Tibial nerve (tissue), 4 donors: Measurements from ENCODE around the gene CANX. TPM values are rescaled to one million over a fixed set of nuclear protein-coding genes. Genes with fewer than 3 reads are reported as not detected.
A peak's percentile ranks its signal among the peaks of the same experiment; 100 is the strongest.
"Not testable (repeated sequence)": the region's sequence is repeated elsewhere in the genome, so short reads cannot be mapped to it uniquely, and the experiment has no call there.

Source experiments
- DNase-seq, 2 donors: peaks; one replicate each; pipeline ENCODE4 v3.0.0-alpha.2; 2019; ENCODE audit warnings: low spot score in 2 of 2
- H3K27ac ChIP-seq, 4 donors: fragments of 200-600 bp; sonication (generic) in 3 of 4; one replicate each; pipeline ENCODE4 v1.5.1; 2017 to 2019; ENCODE audit warnings: mild to moderate bottlenecking in 1 of 4
- H3K27me3 ChIP-seq, 2 donors: fragments of 200-600 bp; sonication (generic) in 1 of 2; one replicate each; pipeline versions ENCODE4 v1.5.1 to v1.6.0; 2017 to 2019
- H3K36me3 ChIP-seq, 3 donors: fragments of 200-600 bp; sonication (generic); one replicate each; pipeline ENCODE4 v1.5.1; 2018 to 2019
- H3K4me1 ChIP-seq, 4 donors: fragments of 200-600 bp; sonication (generic) in 3 of 4; one replicate each; pipeline ENCODE4 v1.5.1; 2017 to 2019
- H3K4me3 ChIP-seq, 4 donors: fragments of 200-600 bp; sonication (generic) in 3 of 4; one replicate each; pipeline ENCODE4 v1.5.1; 2017 to 2019; ENCODE audit warnings: mild to moderate bottlenecking in 1 of 4, moderate library complexity in 1 of 4
- H3K9me3 ChIP-seq, 4 donors: fragments of 200-600 bp; sonication (generic) in 3 of 4; one replicate each; pipeline ENCODE4 v1.5.1; 2017 to 2019
- EP300 ChIP-seq, 2 donors: sonication (generic); formaldehyde crosslinking; IDR thresholded peaks; one replicate each; pipeline ENCODE4 v1.6.1; 2017; ENCODE audit warnings: antibody characterized with exemption in 2 of 2, mild to moderate bottlenecking in 1 of 2
- POLR2A ChIP-seq, 2 donors: fragments of 450-650 bp; IDR thresholded peaks; one replicate each; pipeline ENCODE4 v1.6.1; 2017; ENCODE audit warnings: antibody characterized with exemption in 2 of 2, mild to moderate bottlenecking in 2 of 2, moderate library complexity in 2 of 2
- WGBS, 2 donors: methylation state at CpG; one replicate each; pipeline ENCODE4 v1.1.5; 2018; 5-methylcytosine and 5-hydroxymethylcytosine counted together
- total RNA-seq, 4 donors: library from RNA; depleted of rRNA; stranded (reverse); fragments of >200 nt; gene quantifications; one replicate each; pipeline ENCODE4 v1.1.0, GENCODE V29; 2016
- TF ChIP-seq, protein P1 (sequence below), 5 experiments: fragments of 200-600 bp in 3 of 5; fragments of 450-650 bp in 2 of 5; sonication (generic) in 3 of 5; IDR thresholded peaks; one replicate each; pipeline ENCODE4 v1.5.1; 2016 to 2019; ENCODE audit warnings: antibody characterized with exemption in 5 of 5, mild to moderate bottlenecking in 3 of 5, moderate library complexity in 2 of 5

The CANX gene, protein sequence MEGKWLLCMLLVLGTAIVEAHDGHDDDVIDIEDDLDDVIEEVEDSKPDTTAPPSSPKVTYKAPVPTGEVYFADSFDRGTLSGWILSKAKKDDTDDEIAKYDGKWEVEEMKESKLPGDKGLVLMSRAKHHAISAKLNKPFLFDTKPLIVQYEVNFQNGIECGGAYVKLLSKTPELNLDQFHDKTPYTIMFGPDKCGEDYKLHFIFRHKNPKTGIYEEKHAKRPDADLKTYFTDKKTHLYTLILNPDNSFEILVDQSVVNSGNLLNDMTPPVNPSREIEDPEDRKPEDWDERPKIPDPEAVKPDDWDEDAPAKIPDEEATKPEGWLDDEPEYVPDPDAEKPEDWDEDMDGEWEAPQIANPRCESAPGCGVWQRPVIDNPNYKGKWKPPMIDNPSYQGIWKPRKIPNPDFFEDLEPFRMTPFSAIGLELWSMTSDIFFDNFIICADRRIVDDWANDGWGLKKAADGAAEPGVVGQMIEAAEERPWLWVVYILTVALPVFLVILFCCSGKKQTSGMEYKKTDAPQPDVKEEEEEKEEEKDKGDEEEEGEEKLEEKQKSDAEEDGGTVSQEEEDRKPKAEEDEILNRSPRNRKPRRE
- 100 to 1,000 TPM; 258 to 315 (median 272) TPM for total RNA-seq

DNA sequence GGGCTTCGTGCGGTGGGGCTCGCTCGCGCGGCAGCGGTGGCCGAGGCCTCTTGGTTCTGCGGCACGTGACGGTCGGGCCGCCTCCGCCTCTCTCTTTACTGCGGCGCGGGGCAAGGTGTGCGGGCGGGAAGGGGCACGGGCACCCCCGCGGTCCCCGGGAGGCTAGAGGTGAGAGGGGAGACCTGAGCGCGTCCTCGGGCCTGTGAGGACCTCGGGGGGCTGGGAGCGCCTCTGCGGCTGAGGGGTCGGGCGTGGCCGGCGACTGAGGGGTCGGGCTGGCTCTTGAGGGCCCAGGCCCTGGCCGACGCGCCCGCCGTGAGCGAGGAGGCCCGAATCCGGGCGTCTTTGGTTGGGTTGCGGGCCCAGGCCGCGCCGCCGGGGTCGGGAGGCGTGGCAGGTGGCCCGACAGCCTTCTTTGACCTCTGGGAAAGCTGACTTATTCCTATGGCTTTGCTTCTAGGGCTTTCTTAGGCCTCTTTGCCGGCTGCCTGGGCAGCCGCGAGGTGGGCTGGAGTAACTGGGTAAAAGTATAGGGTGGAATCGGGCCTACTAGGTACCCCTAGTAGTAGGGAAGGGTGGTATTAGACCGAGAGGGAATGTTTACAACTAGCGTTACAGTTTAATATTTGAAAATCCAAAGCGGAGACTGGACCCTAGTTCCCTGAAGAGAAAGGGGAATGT lies at the start of gene CANX:
TSS of gene CANX (plus strand) at position 33 of the 681 bp plus-strand sequence. CDS start 6,715 bp downstream, outside the sequence.
- Histone ChIP-seq H3K4me3 (peak within 1 kb of the TSS; percentile 63 to 100 (median 99)), H3K27ac (peak within 1 kb of the TSS; percentile 96 to 99 (median 97)), H3K36me3 (peaks cover 0 to 19% (median 0%) of the 10 kb centered on the region in 3 donors), H3K27me3 (no peaks in the 10 kb centered on the region), H3K4me1 (peaks cover 0 to 38% (median 13%) of the 10 kb centered on the region in 4 donors), H3K9me3 (no peaks in the 10 kb centered on the region)
- peak in 1 of 2 donors; percentile 91 for TF ChIP-seq EP300 (IDR thresholded peaks at IDR 0.05)
- peak; percentile 89 to 94 for TF ChIP-seq POLR2A (IDR thresholded peaks at IDR 0.05)
- TF ChIP-seq, protein P1, sequence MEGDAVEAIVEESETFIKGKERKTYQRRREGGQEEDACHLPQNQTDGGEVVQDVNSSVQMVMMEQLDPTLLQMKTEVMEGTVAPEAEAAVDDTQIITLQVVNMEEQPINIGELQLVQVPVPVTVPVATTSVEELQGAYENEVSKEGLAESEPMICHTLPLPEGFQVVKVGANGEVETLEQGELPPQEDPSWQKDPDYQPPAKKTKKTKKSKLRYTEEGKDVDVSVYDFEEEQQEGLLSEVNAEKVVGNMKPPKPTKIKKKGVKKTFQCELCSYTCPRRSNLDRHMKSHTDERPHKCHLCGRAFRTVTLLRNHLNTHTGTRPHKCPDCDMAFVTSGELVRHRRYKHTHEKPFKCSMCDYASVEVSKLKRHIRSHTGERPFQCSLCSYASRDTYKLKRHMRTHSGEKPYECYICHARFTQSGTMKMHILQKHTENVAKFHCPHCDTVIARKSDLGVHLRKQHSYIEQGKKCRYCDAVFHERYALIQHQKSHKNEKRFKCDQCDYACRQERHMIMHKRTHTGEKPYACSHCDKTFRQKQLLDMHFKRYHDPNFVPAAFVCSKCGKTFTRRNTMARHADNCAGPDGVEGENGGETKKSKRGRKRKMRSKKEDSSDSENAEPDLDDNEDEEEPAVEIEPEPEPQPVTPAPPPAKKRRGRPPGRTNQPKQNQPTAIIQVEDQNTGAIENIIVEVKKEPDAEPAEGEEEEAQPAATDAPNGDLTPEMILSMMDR (IDR thresholded peaks at IDR 0.05) = peak in 2 of 5 experiments; percentile 1 to 20
- 0% methylated on average over 25 to 39 of the region's 58 CpGs for WGBS, 2 donors
- peak in 1 of 2 donors; percentile 11 for DNase-seq

DNA sequence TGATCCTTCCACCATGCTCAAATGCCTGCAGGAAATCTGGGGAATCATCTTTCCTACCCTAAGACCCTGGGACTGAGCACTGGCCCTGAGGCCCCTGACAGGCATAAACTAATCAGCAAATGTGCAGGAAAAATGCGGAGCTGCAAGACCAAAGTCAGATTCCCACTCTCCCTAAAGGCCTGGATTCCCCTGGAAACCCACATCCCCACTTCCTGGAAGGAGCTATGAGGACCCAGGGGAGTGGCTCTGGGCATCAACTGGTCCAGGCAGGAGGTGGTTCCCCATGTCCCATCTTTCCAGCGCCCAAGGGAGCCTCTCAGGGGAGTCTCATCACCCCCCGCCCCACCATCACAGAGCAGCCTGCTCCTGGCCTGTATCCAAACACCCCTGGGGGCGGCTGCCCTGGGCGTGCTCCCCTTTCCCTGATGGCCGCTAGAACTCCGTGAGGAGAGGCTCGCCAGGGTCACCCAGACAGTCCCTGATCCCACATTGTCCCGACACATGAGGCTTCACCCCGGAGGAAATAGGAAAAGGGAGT lies 49.5 kb upstream of the CANX start:
- H3K4me1 ChIP-seq, H3K36me3 ChIP-seq, DNase-seq, H3K9me3 ChIP-seq, H3K4me3 ChIP-seq, H3K27ac ChIP-seq, H3K27me3 ChIP-seq: not testable (repeated sequence)
- 61 to 72% methylated on average over 9 to 10 of the region's 10 CpGs for WGBS, 2 donors

DNA sequence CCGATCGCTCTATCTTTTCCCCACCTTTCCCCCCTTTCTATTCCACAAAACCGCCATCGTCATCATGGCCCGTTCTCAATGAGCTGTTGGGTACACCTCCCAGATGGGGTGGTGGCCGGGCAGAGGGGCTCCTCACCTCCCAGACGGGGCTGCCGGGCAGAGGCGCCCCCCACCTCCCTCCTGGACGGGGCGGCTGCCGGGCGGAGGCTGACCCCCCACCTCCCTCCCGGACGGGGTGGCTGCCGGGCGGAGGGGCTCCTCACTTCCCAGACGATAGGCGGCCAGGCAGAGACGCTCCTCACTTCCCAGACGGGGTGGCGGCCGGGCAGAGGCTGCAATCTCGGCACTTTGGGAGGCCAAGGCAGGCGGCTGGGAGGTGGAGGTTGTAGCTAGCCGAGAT lies 48.5 kb upstream of the CANX start:
- H3K4me1 ChIP-seq, H3K4me3 ChIP-seq, H3K27ac ChIP-seq, H3K36me3 ChIP-seq, H3K9me3 ChIP-seq, DNase-seq, H3K27me3 ChIP-seq: not testable (repeated sequence)
- 87 to 94% methylated on average over 23 to 24 of the region's 26 CpGs for WGBS, 2 donors

DNA sequence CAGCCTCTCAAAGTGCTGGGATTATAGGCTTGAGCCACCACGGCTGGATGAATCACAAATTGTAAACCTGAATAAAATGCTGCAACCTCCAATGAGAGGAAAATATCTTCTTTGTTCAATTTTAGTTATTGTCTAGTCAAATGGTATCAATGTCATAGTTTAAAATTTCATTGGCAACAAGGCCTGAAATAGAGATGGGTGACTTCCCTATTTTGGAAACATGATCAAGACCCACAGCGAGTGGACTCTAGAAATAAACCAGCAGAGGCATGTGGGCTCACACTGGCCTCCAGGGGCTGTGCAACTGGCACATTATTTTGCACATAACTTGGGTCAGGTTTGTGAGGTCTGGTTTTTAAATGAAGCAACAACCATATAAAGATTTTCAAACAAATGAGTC lies 45.6 kb upstream of the CANX start:
- H3K4me1 ChIP-seq, DNase-seq, H3K4me3 ChIP-seq, H3K9me3 ChIP-seq, H3K27ac ChIP-seq, H3K36me3 ChIP-seq, H3K27me3 ChIP-seq: not testable (repeated sequence)
- 65 to 69% methylated on average over 2 of the region's 2 CpGs for WGBS, 2 donors

DNA sequence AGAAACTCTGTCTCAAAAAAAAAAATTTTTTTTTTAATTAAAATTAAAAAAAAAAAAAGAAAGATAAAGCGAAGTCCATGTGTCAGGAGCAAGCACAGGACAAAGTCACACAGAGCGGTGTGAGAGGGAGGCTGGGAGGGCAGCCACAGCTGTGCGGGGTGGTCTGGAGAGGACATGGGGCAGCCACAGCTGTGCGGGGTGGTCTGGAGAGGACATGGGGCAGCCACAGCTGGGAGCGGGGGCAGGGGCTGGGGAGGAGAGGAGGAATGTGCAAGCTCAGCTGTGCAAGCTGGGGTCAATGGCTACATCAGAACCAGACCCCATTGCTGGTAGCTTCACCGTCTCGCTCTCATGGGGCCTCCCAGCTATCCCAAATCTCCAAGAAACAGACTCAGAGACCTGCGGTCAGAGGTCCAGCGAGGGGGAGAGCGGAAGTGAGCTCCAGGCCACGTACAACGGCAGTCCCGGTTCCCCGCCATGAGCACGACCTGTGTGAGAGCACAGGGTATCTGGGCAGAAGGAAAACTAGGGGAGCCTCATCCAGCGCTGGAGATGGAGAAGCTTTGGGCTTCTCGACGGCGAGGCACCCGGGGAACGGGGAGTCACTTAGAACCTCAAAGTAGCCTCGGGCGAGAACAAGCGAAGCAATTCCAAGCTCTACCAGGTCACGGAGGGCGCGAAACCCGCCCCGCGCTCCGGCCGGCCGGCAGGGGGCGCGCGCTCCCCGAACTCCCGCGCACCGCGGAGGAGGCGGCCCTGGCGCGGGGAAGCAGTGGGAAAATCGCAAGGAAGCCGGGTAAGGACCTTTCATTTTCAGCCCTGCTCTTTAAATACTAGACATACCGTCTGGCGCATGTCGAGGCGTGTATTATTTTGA lies 41.2 kb upstream of the CANX start:
- H3K4me1 ChIP-seq, H3K27me3 ChIP-seq, H3K36me3 ChIP-seq, H3K4me3 ChIP-seq, H3K27ac ChIP-seq, DNase-seq, H3K9me3 ChIP-seq: not testable (repeated sequence)
- WGBS, 2 donors = 19 to 65% methylated on average over 3 to 11 of the region's 50 CpGs

DNA sequence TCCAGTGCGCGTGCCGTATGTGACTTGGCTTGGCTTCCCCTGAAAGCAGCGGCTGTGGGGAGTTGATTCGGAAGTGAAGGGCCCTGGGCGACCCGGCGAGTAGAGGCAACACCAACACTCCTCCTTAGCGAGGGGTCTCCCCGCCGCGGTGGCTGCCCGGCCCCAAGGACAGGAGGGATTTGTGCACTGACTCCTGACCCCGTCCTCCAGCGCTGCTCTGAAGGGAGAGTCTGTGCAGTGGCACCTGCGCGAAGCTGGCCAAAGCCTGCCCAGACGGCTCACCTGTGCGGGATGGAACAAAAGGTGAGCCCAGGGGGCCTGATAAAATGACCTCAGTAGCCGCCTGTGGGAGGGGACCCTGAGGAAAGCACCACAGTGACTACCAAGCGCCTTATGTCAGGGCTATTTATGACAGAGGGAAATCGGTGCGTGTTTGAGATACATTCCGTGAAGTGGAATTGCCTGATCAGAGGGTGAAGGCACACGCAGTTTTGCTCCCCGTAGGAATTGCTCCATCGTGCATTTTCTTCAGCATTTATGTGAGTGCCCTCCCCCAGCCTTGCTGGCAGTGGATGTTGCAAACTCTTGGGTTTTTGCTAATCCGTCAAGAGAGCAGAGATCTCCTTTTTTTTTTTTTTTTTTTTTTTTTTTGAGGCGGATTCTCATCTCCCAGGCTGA lies 40.4 kb upstream of the CANX start:
- 5 to 6% methylated on average over 10 to 14 of the region's 29 CpGs for WGBS, 2 donors
- DNase-seq, H3K36me3 ChIP-seq, H3K4me1 ChIP-seq, H3K27me3 ChIP-seq, H3K9me3 ChIP-seq: not testable (repeated sequence)
- H3K4me3 ChIP-seq = peak overlapping the region; percentile 12 to 48 (median 46)
- peak overlapping the region in 1 of 4 donors; percentile 33 for H3K27ac ChIP-seq

DNA sequence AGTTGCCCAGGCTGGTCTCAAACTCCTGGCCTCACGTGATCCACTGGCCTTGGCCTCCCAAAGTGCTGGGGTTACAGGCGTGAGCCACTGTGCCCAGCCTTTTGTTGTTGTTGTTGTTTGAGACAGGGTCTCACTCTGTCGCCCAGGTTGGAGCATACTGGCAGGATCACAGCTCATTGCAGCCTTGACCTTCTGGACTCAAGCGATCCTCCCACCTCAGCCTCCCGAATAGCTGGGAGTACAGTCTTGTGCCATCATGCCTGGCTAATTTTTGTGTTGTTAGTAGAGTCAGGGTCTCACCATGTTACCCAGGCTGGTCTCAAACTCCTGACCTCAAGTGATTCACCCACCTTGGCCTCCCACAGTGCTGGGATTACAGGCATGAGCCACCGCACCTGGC lies 37.1 kb upstream of the CANX start:
- not testable (repeated sequence) for DNase-seq, H3K27me3 ChIP-seq, H3K9me3 ChIP-seq, H3K27ac ChIP-seq, H3K4me1 ChIP-seq, H3K4me3 ChIP-seq
- H3K36me3 ChIP-seq = peaks cover 0 to 30% (median 0%) of the 10 kb centered on the region in 3 donors
- WGBS, 2 donors = 94% methylated on average over 6 of the region's 6 CpGs
